Right atrium auricular region (tissue), 2 donors: Measurements from ENCODE around the gene MED1. TPM values are rescaled to one million over a fixed set of nuclear protein-coding genes. Genes with fewer than 3 reads are reported as not detected.

Experiments
- DNase-seq: peaks from one replicate; pipeline ENCODE4 v3.0.0-alpha.2; 2019; ENCODE audit warnings: low spot score
- H3K27ac ChIP-seq, 2 donors: fragments of 200-600 bp; sonication (generic); 1 replicate in 1 of 2; 2 replicates in 1 of 2; pipeline ENCODE4 v1.5.1; 2016 to 2019
- H3K27me3 ChIP-seq, 2 donors: fragments of 200-600 bp; sonication (generic); one replicate each; pipeline versions ENCODE4 v1.5.1 to v1.6.0; 2017 to 2019
- H3K36me3 ChIP-seq: fragments of 200-600 bp; sonication (generic); one replicate; pipeline ENCODE4 v1.5.1; 2016
- H3K4me1 ChIP-seq, 2 donors: fragments of 200-600 bp; sonication (generic); one replicate each; pipeline versions ENCODE4 v1.5.1 to v1.6.0; 2017 to 2019
- H3K4me3 ChIP-seq, 2 donors: fragments of 200-600 bp; sonication (generic); 1 replicate in 1 of 2; 2 replicates in 1 of 2; pipeline ENCODE4 v1.5.1; 2017 to 2019; ENCODE audit warnings: mild to moderate bottlenecking in 1 of 2, moderate library complexity in 1 of 2
- H3K9me3 ChIP-seq, 2 donors: fragments of 200-600 bp; sonication (generic); one replicate each; pipeline ENCODE4 v1.5.1; 2019
- CTCF ChIP-seq, 2 donors: fragments of 200-600 bp; sonication (generic); IDR thresholded peaks; one replicate each; pipeline ENCODE4 v1.5.1; 2019; ENCODE audit warnings: antibody characterized with exemption in 2 of 2
- total RNA-seq, 2 donors: library from RNA; depleted of rRNA; stranded (reverse); fragments of >200 nt; gene quantifications; one replicate each; pipeline ENCODE4 v1.1.0, GENCODE V29; 2016

The MED1 gene
- total RNA-seq, 2 donors from 2014 or later = 15.9 to 19.0 TPM

- DNase-seq = no peak
- Histone ChIP-seq H3K36me3 (peaks cover 19% of the 10 kb centered on the region), H3K4me3 (no peak overlapping the region), H3K27ac (no peak overlapping the region), H3K9me3 (no peaks in the 10 kb centered on the region), H3K4me1 (peaks cover 0 to 9% of the 10 kb centered on the region in 2 donors), H3K27me3 (no peaks in the 10 kb centered on the region)
- TF ChIP-seq CTCF (IDR thresholded peaks at IDR 0.05) = no peak
Observed at GRCh38 chr17:39404542-39405378, 46.3 kb downstream of the MED1 start.

- no peak for DNase-seq
- H3K27ac ChIP-seq = no peak overlapping the region
- no peak for TF ChIP-seq CTCF (IDR thresholded peaks at IDR 0.05)
- peaks cover 2% of the 10 kb centered on the region for H3K36me3 ChIP-seq
- H3K4me1 ChIP-seq = peaks cover 0 to 20% of the 10 kb centered on the region in 2 donors
- H3K4me3 ChIP-seq = no peak overlapping the region
- no peaks in the 10 kb centered on the region for H3K9me3 ChIP-seq
- H3K27me3 ChIP-seq = no peaks in the 10 kb centered on the region
Observed at GRCh38 chr17:39402890-39403605, 48.0 kb downstream of the MED1 start.

GRCh38 chr17:39402244-39402889 lies 48.7 kb downstream of the MED1 start:
- Histone ChIP-seq H3K27me3 (no peaks in the 10 kb centered on the region), H3K36me3 (no peaks in the 10 kb centered on the region), H3K9me3 (no peaks in the 10 kb centered on the region), H3K4me1 (peaks cover 0 to 20% of the 10 kb centered on the region in 2 donors), H3K27ac (peak overlapping the region; percentile 88 to 95), H3K4me3 (peak overlapping the region; percentile 93 to 95)
- TF ChIP-seq CTCF (IDR thresholded peaks at IDR 0.05) = no peak
- peak; percentile 93 for DNase-seq

- no peak for TF ChIP-seq CTCF (IDR thresholded peaks at IDR 0.05)
- H3K27ac ChIP-seq = peak within 1 kb of the TSS; percentile 88 to 95
Observed at GRCh38 chr17:39401412-39402243, 49.4 kb downstream of the MED1 start, which contains the start of gene FBXL20. Gene FBXL20, minus strand, starts transcription at chr17:39401626. Its CDS starts 224 bp downstream, at chr17:39401402.

More at GRCh38 chr17:39401412-39402243, 49.4 kb downstream of the MED1 start, which contains the start of gene FBXL20:
- H3K4me1 ChIP-seq = peaks cover 0 to 20% of the 10 kb centered on the region in 2 donors
- H3K9me3 ChIP-seq = no peaks in the 10 kb centered on the region
- peak within 1 kb of the TSS; percentile 93 to 95 for H3K4me3 ChIP-seq
- no peaks in the 10 kb centered on the region for H3K27me3 ChIP-seq
- peak; percentile 91 for DNase-seq
- no peaks in the 10 kb centered on the region for H3K36me3 ChIP-seq
